C4-2B (cell line): Measurements from ENCODE around the gene CYP2C8.
"Not testable (repeated sequence)": the region's sequence is repeated elsewhere in the genome, so short reads cannot be mapped to it uniquely, and the experiment has no call there.

Experiments used
- ZFX ChIP-seq: fragments of 450-650 bp; IDR thresholded peaks from 2 replicates; pipeline ENCODE4 v1.6.1; 2017
- TF ChIP-seq, protein P1 (sequence below): fragments of 450-650 bp; conservative IDR thresholded peaks from 2 replicates; pipeline ENCODE4 v1.5.1; 2017; ENCODE audit warnings: mild to moderate bottlenecking

DNA sequence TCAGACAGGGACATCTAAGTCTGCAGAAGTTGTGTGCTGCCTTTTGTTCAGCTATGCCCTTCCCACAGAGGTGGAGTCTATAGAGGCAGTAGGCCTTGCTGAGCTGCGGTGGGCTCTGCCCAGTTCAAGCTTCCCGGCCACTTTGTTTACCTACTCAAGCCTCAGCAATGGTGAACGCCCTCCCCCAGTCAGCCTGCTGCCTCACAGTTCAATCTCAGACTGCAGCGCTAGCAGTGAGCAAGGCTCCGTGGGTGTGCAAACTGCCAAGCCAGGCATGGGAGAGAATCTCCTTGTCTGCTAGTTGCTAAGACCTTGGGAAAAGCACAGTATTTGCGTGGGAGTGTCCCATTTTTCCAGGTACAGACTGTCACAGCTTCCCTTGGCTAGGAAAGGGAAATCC lies 41.5 kb upstream of the CYP2C8 start:
- TF ChIP-seq, protein P1, sequence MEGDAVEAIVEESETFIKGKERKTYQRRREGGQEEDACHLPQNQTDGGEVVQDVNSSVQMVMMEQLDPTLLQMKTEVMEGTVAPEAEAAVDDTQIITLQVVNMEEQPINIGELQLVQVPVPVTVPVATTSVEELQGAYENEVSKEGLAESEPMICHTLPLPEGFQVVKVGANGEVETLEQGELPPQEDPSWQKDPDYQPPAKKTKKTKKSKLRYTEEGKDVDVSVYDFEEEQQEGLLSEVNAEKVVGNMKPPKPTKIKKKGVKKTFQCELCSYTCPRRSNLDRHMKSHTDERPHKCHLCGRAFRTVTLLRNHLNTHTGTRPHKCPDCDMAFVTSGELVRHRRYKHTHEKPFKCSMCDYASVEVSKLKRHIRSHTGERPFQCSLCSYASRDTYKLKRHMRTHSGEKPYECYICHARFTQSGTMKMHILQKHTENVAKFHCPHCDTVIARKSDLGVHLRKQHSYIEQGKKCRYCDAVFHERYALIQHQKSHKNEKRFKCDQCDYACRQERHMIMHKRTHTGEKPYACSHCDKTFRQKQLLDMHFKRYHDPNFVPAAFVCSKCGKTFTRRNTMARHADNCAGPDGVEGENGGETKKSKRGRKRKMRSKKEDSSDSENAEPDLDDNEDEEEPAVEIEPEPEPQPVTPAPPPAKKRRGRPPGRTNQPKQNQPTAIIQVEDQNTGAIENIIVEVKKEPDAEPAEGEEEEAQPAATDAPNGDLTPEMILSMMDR = not testable (repeated sequence)
- TF ChIP-seq ZFX = not testable (repeated sequence)
